ENCODE results near the gene FRRS1.

The FRRS1 gene

DNA sequence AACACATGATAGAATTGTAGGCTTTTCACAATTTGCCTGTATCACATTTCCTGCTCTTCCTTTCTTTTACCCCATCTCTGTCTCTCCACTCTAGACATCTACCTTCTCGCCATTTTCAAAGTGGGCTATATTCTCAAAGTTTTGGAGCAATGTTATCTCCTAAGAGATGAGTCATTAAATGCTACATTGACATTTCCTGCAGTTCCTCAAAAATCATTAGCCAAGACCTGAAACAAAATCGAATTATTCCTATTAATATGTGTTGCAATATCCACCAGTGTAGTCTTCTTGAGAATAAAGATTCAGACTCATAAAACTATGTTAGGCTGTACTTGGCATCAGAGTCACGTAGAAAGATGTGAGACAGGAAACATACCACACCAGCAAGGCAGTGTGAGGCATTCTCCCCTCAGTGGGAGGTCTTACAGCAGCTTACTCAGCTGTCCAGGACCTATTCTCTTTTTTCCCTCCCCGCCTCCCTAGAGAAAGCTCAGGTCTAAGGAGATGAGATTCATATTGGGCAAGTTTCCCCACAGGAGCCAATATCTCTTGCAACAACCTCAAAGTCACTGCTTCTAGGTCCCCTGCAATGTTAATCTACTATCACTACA is 38.8 kb downstream of the FRRS1 start:
- DNase-seq = no peak

DNA sequence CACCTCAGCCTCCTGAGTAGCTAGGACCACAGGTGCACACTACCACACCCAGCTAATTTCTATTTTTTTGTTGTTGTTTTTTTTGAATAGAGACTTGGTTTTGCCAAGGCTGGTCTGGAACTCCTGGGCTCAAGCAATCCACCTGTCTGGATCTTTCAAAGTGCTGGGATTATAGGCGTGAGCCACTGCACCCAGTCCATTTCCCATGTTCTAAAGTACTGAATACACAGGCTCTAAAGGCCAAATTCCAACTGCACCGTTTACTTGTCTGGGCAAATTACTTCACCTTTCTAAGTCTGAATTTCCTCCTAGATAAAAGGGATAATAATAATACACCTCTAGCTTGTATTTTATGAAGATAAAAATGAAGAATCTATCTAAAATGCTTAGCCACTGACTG is 39.6 kb downstream of the FRRS1 start:
- DNase-seq = no peak

DNA sequence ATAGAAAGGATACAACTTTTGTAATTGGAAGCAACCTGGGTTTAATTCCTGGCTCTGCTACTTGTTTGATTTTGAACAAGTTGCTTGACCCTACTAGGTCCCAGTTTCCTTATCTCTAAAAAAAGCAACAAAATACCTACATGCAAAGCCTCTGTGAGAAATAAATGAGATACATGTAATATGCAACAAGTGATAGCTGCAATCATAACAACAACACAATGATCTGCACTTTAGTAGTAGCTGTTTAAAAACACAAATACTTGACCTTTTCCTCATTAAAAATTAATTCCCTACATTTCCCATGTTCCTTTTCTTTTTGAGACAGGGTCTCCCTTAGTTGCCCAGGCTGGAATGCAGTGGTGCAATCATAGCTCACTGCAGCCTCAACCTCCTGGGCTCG is 40.0 kb downstream of the FRRS1 start:
- DNase-seq = no peak

DNA sequence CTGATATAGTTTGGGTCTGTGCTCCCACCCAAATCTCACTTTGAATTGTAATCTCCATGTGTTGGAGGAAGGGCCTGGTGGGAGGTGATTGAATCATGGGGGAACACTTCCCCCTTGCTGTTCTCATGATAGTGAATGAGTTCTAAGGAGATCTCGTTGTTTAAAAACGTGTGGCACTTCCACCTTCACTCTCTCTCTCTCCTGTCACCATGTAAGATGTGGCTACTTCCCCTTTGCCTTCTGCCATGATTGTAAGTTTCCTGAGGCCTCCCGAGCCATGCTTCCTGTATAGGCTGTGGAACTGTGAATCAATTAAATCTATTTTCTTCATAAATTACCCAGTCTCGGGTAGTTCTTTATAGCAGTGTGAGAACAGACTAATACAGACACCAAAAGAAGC is 40.4 kb downstream of the FRRS1 start:
- no peak for DNase-seq

DNA sequence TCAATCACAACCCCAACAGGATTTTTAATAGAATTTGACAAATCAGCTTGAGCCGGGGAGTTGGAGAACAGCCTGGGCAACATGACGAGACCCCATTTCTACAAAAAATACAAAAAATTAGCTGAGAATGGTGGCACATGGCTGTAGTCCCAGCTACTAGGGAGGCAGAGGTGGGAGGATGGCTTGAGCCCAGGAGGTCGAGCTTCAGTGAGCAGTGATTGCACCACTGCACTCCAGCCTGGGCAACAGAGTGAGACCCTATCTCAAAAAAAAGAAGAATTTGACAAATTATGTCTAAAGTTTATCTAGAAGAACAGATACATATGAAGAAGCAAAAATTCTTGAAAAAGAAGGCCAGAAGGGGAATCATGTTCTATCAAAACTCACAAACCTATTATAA is 43.2 kb downstream of the FRRS1 start:
- DNase-seq = no peak

DNA sequence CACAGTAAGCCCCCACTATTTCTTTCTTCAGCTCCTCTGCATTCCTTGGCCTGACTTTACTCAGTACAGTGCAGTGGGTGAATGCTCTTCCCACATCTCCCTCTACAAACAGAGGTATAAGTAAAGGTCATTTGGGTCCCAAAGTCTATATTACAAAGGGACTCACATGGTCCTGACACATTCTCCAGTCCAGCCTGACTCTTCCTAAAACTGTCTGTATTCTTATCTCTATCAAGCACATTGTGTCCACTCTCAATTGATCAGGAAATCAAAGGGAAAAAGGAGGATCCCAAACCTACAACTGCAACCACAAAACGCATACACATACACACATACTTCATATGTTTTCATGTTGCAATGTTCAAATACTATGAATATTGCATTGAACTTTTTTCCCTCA is 49.4 kb downstream of the FRRS1 start:
- no peak for DNase-seq

DNA sequence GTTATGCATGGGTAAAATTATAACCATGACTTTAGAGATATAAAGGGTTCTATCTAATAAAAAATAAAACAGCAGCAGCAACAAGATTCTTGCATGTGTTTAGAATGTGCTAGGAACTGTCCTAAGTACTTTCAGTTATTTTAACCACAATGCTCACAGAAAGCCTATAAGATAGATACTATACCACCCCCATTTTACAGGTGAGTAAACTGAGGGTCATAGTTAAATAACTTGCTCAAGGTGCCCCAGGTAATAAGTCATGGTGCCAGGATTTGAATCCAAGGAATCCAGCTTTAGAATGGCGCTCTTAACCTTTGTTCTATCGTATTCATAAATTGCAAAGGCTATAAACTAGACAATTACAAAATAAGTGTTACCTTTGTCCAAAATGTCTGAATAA is 53.4 kb downstream of the FRRS1 start:
- no peak for DNase-seq

DNA sequence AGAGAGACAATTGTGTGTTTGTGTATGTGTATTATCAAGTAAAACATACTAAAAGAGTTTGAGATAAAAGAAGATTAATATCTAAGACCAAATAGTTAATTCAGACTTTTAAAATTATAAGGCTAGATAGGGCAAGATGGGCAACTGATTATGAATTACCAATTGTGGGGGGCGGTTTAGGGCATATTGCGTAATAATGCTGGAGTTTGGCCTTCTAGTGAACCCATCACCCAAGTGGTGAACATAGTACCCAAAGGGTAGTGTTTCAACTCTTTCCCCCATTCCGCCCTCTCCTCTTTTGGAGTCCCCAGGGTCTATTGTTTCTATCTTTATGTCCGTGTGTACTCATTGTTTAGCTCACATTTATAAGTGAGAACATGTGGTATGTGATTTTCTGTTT is 55.4 kb downstream of the FRRS1 start:
- DNase-seq = no peak

DNA sequence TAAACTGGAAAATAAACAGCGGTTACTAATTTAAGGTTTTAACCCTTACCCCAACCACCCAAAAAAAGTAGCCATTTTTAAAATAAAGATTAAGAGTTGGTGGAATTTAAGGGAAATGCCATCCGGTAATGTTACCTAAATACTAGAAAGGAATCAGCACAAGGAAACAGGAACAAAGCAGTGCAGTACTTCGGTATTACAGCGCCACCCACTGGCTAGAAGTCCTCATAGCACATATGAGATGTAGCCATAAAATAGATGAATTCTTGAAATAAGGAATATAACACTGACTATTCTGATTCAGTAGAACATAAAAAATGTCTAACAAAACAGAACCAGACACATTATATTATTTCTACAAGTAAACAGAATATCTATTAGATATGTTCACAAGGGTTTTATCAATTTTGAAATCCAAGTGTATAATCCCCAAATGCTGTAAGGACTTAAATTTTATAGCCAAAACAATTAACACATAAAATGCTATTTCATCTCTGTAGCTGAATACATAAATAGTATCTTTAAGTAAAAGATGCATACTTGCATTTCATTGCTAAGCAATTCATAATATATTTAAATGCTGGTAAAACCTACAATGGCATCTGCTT is 58.8 kb downstream of the FRRS1 start:
- DNase-seq = peak; percentile 32

DNA sequence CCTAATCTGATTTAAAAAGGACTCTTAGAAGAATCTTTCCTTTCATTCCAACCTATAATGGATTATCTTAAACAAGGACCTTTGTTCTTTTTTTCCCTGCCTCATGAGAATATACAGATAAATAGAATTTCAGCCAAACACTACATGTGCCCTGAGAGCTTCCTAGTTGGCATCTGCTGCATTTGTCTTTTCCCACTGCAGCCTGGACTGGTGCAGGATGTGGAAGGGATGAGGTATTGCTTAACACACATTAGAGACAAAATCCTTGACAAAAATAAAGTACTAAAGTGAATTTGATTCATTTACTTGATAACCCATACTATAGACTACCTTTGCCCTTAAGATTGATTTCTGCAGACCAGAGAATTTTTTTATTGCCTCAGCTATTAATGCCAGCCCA is 61.0 kb downstream of the FRRS1 start:
- no peak for DNase-seq

DNA sequence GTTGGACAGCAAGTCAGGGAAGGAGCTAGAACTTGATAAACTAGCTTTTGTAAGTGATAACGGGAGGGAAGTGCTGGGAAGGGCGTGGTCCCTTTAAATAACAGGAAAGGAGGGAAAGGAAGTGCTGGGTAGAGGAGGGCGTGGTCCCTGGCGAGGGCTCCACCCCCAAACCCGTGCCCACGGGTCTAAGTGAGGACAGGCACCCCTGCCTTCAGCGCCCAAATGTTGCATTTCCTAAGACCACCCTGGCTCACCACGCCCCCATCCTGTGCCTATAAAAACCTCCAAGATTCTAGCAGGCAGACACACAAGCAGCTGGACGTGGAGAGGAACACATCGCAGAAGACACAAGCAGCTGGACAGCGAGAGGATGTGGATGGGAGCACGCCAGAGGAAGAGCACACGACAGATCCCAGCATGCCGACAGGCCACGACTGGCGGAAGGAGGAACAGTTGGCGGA is 62.0 kb downstream of the FRRS1 start:
- no peak for DNase-seq

DNA sequence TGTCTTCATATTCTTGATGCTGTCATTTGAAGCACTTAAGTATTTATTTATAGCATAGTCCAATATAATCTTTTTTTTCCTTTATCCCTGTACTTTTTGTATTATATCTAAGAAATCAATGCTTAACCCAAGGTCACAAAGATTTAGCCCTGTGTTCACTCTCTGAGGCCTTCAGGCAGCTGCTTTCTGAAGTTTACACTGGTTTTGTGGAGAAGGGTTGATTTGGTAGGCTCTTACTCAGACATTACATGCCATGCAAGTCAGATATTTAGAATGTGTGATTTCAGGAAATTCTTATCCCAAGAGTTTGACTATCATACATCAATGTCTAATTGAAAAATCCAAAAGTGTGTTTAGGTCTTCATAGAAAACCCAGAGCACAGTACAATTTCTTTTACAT is 64.2 kb downstream of the FRRS1 start:
- no peak for DNase-seq

DNA sequence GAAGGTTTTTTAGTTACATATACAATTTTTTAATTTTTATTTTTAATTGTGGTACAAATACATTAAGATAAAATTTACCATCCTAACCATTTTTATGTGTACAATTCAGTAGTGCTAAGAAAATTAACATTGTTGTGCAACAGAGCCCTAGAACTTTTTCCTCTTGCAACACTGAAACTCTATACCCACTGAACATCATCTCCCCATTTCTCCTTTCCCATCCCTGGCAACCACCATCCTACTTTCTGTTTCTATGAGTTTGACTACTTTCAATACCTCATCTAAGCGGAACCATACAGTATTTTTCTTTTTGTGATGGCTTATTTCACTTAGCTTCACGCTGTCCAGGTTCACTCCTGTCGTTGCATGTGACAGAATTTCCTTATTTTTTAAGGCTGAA is 66.4 kb downstream of the FRRS1 start:
- no peak for DNase-seq

DNA sequence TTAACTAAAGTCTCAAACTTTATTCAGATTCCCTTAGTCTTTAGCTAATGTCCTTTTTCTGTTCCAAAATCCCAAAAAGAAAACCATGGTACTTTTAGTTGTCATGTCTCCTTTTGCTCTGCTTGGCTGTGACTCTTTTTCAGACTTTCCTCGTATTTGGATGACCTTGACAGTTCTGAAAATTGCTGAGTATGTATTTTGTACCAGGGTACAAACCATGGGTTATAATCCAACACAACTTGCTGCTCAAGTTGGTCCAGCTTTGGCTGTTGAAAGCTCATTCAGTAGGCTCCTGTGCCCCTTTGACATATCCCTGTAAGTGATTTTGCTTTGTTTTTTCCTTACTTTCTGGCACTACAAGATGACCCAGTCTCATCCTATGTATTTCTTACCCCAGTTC is 68.9 kb downstream of the FRRS1 start:
- DNase-seq = no peak

DNA sequence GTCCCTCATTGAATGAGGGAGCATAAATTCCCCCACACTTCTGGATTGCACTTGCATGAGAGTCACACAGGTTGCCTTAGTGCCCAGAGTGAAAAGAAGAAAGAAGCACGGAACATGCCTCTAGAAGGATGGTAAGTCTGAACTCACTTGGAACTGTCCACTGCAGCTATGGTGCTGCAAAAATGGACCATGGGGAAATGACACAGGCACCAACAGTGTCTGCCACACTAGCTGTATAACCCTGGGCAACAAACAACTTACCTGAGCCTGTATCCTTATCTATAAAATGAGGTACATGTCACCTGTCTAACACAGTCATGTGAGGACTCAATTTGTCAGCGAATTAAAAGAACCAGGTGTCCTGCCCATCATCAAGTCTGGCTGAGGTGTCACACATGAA is 69.8 kb downstream of the FRRS1 start:
- DNase-seq = no peak

DNA sequence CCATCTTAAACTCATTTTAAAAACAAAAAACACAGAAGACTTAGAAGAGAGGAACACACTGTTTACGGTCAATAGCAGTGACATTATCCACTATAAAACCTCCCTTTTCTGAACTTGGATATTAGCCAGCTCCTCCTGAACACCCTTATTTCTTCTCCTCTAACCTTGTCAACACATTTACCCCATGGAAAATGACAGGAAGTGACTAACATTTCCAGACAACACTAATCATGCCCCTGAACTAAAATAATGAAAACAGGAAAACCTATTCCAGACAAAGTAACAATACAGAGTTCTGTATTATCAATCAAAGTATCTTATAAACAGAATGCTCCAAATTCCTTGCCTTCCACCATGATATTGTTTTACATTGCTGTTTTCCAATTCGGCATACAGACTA is 75.3 kb downstream of the FRRS1 start:
- no peak for DNase-seq

DNA sequence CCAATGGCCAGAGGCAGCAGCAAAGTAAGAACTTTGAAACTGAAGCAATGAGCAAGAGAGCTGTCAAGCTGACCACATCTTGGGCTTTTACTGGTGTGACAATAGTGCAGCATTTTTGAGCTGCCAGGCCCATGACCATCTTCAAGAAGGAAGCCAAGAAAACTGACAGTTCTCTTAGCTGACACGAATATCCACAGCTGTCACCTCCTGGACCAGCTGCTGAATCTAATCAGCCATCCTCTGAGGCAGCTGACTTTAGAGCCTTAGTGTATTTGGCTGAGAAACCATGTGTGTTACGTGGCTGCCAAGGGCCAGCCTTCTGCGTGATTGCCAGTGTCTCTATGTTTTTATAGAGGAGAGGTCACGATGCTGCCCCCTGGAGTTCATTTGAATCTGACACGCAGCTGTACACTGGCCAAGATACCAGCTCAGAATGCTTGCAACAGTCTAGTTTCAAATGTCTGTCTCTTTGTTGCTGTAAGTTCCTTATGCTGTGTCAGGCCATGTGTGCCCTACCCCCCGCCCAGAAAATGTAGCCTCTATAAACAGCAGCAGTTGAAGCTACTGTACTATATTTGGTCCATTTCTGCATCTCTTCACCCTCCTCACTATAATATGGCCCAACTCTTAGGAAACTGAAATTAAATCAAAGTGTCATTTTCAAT is 80.8 kb downstream of the FRRS1 start:
- DNase-seq = peak; percentile 26

DNA sequence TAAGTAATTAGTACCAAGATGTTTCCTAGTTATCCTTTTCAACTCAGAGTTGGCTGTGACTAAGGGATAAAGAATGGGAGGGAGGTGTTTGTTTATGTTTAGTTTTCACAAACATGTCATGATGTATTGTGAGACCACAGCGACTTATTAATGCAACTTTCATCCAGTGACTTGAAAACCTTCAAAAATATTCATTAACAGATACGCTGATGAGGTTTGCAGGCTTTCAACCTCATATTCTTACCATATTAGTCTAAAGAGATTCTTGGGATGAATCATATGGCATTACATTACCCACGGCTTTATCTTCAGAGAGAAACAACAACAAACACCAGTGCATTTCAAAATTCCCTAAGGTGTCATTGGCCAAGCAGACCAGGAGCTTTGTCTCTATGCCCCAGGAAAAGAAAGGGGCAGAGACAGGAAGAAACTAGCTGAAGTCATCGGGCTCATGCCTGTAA is 84.1 kb downstream of the FRRS1 start:
- DNase-seq = no peak

DNA sequence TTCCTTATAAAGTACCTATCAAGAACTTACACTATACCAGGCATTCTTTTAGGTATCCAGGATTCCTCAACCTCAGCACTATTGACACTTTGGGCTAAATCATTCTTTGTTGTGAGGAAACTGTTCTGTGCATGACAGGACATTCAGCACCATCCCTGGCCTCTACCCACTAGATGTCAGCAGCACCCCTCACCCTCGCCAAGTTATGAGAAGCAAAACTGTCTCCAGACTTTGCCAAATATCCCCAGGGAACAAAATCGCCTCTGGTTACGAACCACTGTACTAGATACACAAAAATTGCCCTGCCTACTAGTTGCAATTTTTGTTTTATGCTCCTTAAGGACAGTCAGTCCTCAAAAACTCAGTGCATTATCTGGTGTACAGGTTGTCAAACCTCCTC is 84.9 kb downstream of the FRRS1 start:
- DNase-seq = no peak

DNA sequence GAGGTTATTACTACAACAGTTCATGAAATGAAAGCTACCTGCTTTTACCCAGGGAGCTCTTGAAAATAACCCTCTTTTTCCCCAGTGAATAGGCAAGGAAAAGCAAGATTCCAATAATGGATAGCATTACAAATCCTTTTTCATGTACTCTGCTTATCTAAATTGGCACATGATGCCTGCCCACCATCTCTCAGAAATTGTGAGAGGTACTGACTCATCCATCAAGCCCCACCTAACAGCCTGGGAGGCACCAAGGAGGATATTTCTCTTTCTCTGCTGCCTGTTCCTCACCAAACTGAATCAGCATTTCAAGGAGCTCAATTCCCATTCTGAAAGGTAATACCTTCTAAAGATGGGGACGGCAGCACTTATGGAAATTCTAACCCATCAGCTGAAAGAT is 86.2 kb downstream of the FRRS1 start:
- DNase-seq = no peak

DNA sequence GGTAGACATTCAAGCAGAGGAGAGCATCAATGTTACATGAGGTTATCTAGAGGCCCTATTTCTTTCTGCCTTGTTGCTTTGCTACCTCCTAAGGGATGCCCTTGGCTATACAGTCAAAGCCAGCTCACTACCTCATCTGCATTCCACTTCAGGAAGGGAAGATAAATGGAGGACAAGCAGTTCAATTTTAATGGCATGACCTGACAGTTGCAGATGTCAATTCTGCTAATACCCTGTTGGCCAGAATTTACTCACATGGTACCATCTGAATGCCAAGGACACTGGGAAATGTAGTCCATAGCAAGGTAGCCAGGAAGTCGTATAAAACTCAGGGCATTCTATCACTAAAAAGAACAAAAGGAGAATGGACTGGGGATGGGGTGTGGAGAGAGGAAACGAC is 89.0 kb downstream of the FRRS1 start:
- DNase-seq = no peak

DNA sequence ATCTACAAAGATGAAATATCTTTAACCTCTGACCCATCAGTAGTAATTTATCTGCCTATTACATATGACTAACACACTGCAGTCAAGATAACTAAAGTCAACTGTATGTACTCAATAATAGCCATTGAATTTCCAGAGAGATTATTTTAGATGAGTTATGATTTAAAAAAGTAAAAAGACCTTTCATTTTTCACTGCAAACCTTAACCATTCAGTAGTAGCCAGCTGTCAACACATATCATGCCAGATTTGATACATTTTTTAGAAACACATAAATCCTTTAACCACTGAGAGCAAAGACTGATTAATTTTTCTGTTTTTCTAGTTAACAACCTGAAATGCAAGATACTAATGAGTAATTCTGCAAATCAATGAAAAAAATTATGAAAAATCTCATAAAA is 89.6 kb downstream of the FRRS1 start:
- no peak for DNase-seq

DNA sequence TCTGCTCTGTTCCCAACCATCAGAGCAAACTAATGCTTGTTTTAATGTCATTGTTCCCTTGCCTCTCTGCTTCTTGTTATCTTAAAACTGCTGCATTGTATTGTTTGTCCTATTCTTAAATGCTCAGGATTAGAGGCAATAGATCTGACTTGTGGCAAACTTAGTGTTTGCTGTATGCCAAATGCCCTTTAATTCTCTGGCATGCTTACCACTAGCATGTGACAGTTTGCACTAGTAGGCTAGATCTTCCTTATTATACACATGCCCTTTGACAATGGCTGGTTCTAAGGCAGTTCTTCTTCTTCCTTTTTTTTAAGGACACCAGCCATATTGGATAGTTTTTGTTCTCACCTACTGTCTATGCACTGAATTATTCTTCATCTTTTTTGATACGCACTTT is 90.4 kb downstream of the FRRS1 start:
- no peak for DNase-seq

DNA sequence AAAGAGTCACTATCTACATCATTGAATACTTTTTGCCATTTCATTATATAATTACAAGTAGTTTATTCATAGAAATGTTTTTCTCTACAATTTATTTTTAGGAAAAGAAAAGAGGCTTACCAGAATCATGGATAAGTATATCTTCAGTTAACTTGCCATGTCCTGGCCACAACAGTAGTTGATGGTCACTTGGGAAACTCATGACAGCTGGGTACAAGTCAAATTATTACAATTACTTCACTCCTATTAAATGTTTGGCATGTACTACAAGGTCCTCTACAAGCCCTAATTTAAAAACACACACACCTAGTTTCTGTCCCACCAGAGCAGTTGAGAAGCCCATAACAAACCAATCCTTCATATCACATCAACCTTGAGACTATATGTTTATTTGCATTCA is 91.1 kb downstream of the FRRS1 start:
- no peak for DNase-seq

Measured in activated T-cell treated with anti-CD3 and anti-CD28 coated beads, Interleukin-2, amount 50 U/mL, for 1 hour (primary cell).